GM19467 (cell line): Measurements from ENCODE around the gene HTR6.
"Not testable (repeated sequence)": the region's sequence is repeated elsewhere in the genome, so short reads cannot be mapped to it uniquely, and the experiment has no call there.

Experiments
- ATAC-seq: cut with Tn5 transposase; IDR thresholded peaks from one replicate; pipeline ENCODE4 v1.9.1; 2021; ENCODE audit warnings: mild to moderate bottlenecking, moderate library complexity; ENCODE audit not compliant: unreplicated experiment

Gene HTR6

GRCh38 chr1:19637606-19638005 lies 27.1 kb upstream of the HTR6 start:
- ATAC-seq = no peak

- not testable (repeated sequence) for ATAC-seq
Observed at GRCh38 chr1:19639228-19639627, 25.4 kb upstream of the HTR6 start.

GRCh38 chr1:19639999-19640362 lies 24.7 kb upstream of the HTR6 start:
- ATAC-seq = no peak

GRCh38 chr1:19640363-19641316 lies 24.0 kb upstream of the HTR6 start:
- ATAC-seq = no peak

GRCh38 chr1:19643121-19643520 lies 21.6 kb upstream of the HTR6 start:
- ATAC-seq = no peak

GRCh38 chr1:19643602-19644394 lies 20.9 kb upstream of the HTR6 start, which contains the start of gene NBL1:
Gene NBL1 (plus strand): TSS chr1:19644311. CDS start chr1:19655031, 10,720 bp downstream.
- ATAC-seq = no peak

- no peak for ATAC-seq
Observed at GRCh38 chr1:19644395-19644680, 20.3 kb upstream of the HTR6 start.

GRCh38 chr1:19644681-19645410 lies 19.8 kb upstream of the HTR6 start:
- no peak for ATAC-seq

- ATAC-seq = no peak
Observed at GRCh38 chr1:19645411-19646251, 19.0 kb upstream of the HTR6 start.

GRCh38 chr1:19646377-19647319 lies 18.0 kb upstream of the HTR6 start:
- ATAC-seq = no peak

- no peak for ATAC-seq
Observed at GRCh38 chr1:19647643-19648042, 17.0 kb upstream of the HTR6 start.

- no peak for ATAC-seq
Observed at GRCh38 chr1:19648239-19648638, 16.4 kb upstream of the HTR6 start.

GRCh38 chr1:19648689-19649088 lies 16.0 kb upstream of the HTR6 start:
- no peak for ATAC-seq

- no peak for ATAC-seq
Observed at GRCh38 chr1:19650416-19651140, 14.1 kb upstream of the HTR6 start.

- ATAC-seq = no peak
Observed at GRCh38 chr1:19651141-19651737, 13.4 kb upstream of the HTR6 start.

- no peak for ATAC-seq
Observed at GRCh38 chr1:19654386-19654785, 10.3 kb upstream of the HTR6 start.

GRCh38 chr1:19654886-19655717 lies 9.6 kb upstream of the HTR6 start:
- no peak for ATAC-seq

- ATAC-seq = no peak
Observed at GRCh38 chr1:19655718-19656080, 9.0 kb upstream of the HTR6 start.
